PC-3 (cell line): ENCODE results near the gene DIAPH3. TPM values are rescaled to one million over a fixed set of nuclear protein-coding genes. Genes with fewer than 3 reads are reported as not detected.

Experiments
- ATAC-seq: fragments of 200-7000 bp; cut with Tn5 transposase; 2 replicates; pipeline ENCODE4 v1.9.1; 2020; ENCODE audit warnings: mild to moderate bottlenecking, moderate library complexity
- BruUV-seq: library from RNA; stranded (reverse); fragments of 400-500 nt; replicated peaks from 2 replicates; lab custom pipeline; 2021; lab: Mats Ljungman, UMichigan
- CTCF ChIA-PET: fragments of 300-600 bp; sonication (Branson Sonifier 250); formaldehyde crosslinking; loops from one replicate; lab custom pipeline; 2022; ENCODE audit warnings: antibody characterized with exemption; lab: Charles Lee
- POLR2A ChIA-PET: fragments of 300-600 bp; sonication (Branson Sonifier 250); formaldehyde crosslinking; loops from one replicate; lab custom pipeline; 2022; ENCODE audit warnings: antibody characterized with exemption; ENCODE audit not compliant: unreplicated experiment; lab: Charles Lee
- DNase-seq: peaks from one replicate; pipeline ENCODE4 v3.0.0-alpha.2; 2015
- H2AFZ ChIP-seq: fragments of 300-600 bp; sonication (generic); 2 replicates; pipeline ENCODE4 v1.6.0; 2016; ENCODE audit warnings: antibody characterized with exemption, low read length
- H3F3A ChIP-seq: fragments of 300-600 bp; sonication (generic); one replicate; pipeline ENCODE4 v1.6.0; 2017; ENCODE audit warnings: antibody characterized with exemption, low read length, control low read depth, mild to moderate bottlenecking; ENCODE audit not compliant: unreplicated experiment
- H3K27ac ChIP-seq: fragments of 300-600 bp; sonication (generic); 2 replicates; pipeline ENCODE4 v1.5.1; 2016; ENCODE audit warnings: mild to moderate bottlenecking, low read length
- H3K27me3 ChIP-seq: fragments of 300-600 bp; sonication (generic); 2 replicates; pipeline ENCODE4 v1.6.1; 2016; ENCODE audit warnings: low read length, mixed read lengths
- H3K36me3 ChIP-seq: fragments of 300-600 bp; sonication (generic); 2 replicates; pipeline ENCODE4 v1.6.1; 2016; ENCODE audit warnings: low read depth, mixed run types, low read length, mixed read lengths
- H3K4me1 ChIP-seq: fragments of 300-600 bp; sonication (generic); 2 replicates; pipeline ENCODE4 v1.5.1; 2016; ENCODE audit warnings: low read length; ENCODE audit not compliant: insufficient read depth
- H3K4me2 ChIP-seq: fragments of 300-600 bp; sonication (generic); 2 replicates; pipeline ENCODE4 v1.6.0; 2016; ENCODE audit warnings: low read length
- H3K4me3 ChIP-seq: fragments of 300-600 bp; sonication (generic); 2 replicates; pipeline ENCODE4 v1.5.1; 2016; ENCODE audit warnings: mild to moderate bottlenecking, low read length, mixed read lengths
- H3K79me2 ChIP-seq: fragments of 300-600 bp; sonication (generic); 2 replicates; pipeline ENCODE4 v1.6.1; 2017; ENCODE audit warnings: low read length, mixed read lengths
- H3K9ac ChIP-seq: fragments of 300-600 bp; sonication (generic); 2 replicates; pipeline ENCODE4 v1.6.0; 2016; ENCODE audit warnings: mild to moderate bottlenecking, low read length
- H3K9me2 ChIP-seq: fragments of 300-600 bp; sonication (generic); replicated peaks from 2 replicates; pipeline ENCODE4 v1.6.1; 2016; ENCODE audit warnings: mixed run types, low read length, mixed read lengths
- H3K9me3 ChIP-seq: fragments of 300-600 bp; sonication (generic); 2 replicates; pipeline ENCODE4 v1.6.1; 2016; ENCODE audit warnings: low read length, mixed read lengths
- H4K20me1 ChIP-seq: fragments of 300-600 bp; sonication (generic); 2 replicates; pipeline ENCODE4 v1.6.1; 2016; ENCODE audit warnings: low read length, mixed read lengths
- EZH2 ChIP-seq: fragments of 300-600 bp; sonication (generic); IDR thresholded peaks from one replicate; pipeline ENCODE4 v1.6.1; 2017; ENCODE audit warnings: antibody characterized with exemption, mild to moderate bottlenecking, low read length; ENCODE audit not compliant: unreplicated experiment
- EZH2phosphoT487 ChIP-seq: fragments of 300-600 bp; sonication (generic); IDR thresholded peaks from 2 replicates; pipeline ENCODE4 v1.6.1; 2018; ENCODE audit warnings: mild to moderate bottlenecking, antibody characterized with exemption, low read length, borderline replicate concordance
- intact Hi-C: fragments of 100-400 bp; cut with micrococcal nuclease; formaldehyde crosslinking; loops from 2 replicates; pipeline ENCODE4 v1.9.0; 2023
- total RNA-seq: library from RNA; depleted of rRNA; stranded (reverse); fragments of >200 nt; gene quantifications from 2 replicates; pipeline ENCODE4 v1.2.3, GENCODE V29; 2014
- TF ChIP-seq, protein P1 (sequence below): fragments of 300-600 bp; sonication (generic); conservative IDR thresholded peaks from 2 replicates; pipeline ENCODE4 v1.5.1; 2017; ENCODE audit warnings: antibody characterized with exemption, low read depth, mild to moderate bottlenecking, low read length

Gene DIAPH3
- total RNA-seq, 1 experiment from 2014 or later: 7.6 TPM

DNA sequence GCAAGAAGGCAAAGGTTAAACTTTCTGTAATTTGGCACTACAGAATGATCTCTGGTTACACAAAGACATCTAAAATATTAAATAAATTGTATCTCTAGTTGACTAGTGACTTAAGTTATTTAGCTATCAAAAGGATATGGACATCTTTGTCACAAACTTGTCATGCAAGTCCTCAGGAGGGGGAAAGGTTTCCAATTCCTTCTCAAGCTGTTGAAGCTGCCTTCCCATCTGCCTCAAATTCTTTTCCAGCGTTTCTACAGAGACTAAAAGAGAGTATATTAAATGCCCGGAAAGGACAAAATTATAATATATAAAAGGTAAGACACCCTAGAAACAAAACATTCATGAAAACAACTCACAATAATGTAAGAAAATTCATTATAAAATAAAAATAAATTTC lies 324.5 kb downstream of the DIAPH3 start:
- H3K79me2 ChIP-seq: no peaks in the 10 kb centered on the region
- no peak for TF ChIP-seq EZH2phosphoT487
- TF ChIP-seq, protein P1, sequence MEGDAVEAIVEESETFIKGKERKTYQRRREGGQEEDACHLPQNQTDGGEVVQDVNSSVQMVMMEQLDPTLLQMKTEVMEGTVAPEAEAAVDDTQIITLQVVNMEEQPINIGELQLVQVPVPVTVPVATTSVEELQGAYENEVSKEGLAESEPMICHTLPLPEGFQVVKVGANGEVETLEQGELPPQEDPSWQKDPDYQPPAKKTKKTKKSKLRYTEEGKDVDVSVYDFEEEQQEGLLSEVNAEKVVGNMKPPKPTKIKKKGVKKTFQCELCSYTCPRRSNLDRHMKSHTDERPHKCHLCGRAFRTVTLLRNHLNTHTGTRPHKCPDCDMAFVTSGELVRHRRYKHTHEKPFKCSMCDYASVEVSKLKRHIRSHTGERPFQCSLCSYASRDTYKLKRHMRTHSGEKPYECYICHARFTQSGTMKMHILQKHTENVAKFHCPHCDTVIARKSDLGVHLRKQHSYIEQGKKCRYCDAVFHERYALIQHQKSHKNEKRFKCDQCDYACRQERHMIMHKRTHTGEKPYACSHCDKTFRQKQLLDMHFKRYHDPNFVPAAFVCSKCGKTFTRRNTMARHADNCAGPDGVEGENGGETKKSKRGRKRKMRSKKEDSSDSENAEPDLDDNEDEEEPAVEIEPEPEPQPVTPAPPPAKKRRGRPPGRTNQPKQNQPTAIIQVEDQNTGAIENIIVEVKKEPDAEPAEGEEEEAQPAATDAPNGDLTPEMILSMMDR: no peak
- no peak for TF ChIP-seq EZH2
- DNase-seq: no peak
- H3K9me2 ChIP-seq: no peaks in the 10 kb centered on the region
- ATAC-seq: no peak
- H3K27me3 ChIP-seq: no peaks in the 10 kb centered on the region
- no TSS peak for BruUV-seq
- POLR2A ChIA-PET: no interaction called here
- no peaks in the 10 kb centered on the region for H3K9me3 ChIP-seq
- CTCF ChIA-PET: no interaction called here
- H4K20me1 ChIP-seq: no peaks in the 10 kb centered on the region
- H2AFZ ChIP-seq: no peak overlapping the region
- H3K9ac ChIP-seq: no peak overlapping the region
- no peak overlapping the region for H3K27ac ChIP-seq
- H3K4me3 ChIP-seq: no peak overlapping the region
- H3K4me1 ChIP-seq: peaks cover 15% of the 10 kb centered on the region
- H3K36me3 ChIP-seq: no peaks in the 10 kb centered on the region
- intact Hi-C loops: no loop called here
- no peak overlapping the region for H3K4me2 ChIP-seq
- no peaks in the 10 kb centered on the region for H3F3A ChIP-seq

- ChIA-PET POLR2A (interaction anchor here (0.8 kb wide), 1 partner anchor 13 kb away, joined by 4 read pairs; no protein-coding TSS in a partner anchor), CTCF (no interaction called here)
- BruUV-seq: no TSS peak
- no peaks in the 10 kb centered on the region for H3K9me2 ChIP-seq
- no peak overlapping the region for H2AFZ ChIP-seq
- H3K79me2 ChIP-seq: no peaks in the 10 kb centered on the region
- TF ChIP-seq EZH2phosphoT487: no peak
- peak; percentile 13 for DNase-seq
- H3K4me3 ChIP-seq: no peak overlapping the region
- no peaks in the 10 kb centered on the region for H4K20me1 ChIP-seq
- no peak overlapping the region for H3K9ac ChIP-seq
- no peak overlapping the region for H3K4me2 ChIP-seq
- H3K9me3 ChIP-seq: no peaks in the 10 kb centered on the region
- no peaks in the 10 kb centered on the region for H3F3A ChIP-seq
- intact Hi-C loops: no loop called here
- H3K27ac ChIP-seq: no peak overlapping the region
- no peaks in the 10 kb centered on the region for H3K36me3 ChIP-seq
- no peak for ATAC-seq
- no peaks in the 10 kb centered on the region; the same call in 1 of the 2 replicates for H3K4me1 ChIP-seq
- no peaks in the 10 kb centered on the region for H3K27me3 ChIP-seq
Observed at GRCh38 chr13:59837101-59837500, 326.6 kb downstream of the DIAPH3 start.

DNA sequence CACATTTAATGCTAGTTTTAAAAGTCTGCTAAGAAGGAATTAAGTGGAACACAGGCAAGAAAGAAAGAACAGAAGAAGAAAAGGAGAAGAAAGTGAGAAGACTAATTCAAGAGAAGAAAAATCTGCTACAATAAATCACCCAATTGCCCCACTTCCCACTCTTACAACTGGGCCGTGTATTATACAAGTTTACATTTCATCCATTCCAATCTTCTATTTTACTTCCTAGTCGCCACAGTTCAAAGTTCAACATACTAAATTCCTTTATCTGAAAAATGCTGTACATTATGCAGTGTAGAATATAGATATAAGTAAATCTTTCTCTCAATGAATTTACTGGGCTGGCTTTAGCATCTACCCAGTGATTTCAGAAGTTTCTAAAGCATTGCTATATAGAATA lies 328.2 kb downstream of the DIAPH3 start:
- Histone ChIP-seq H3K36me3 (no peaks in the 10 kb centered on the region), H3K4me3 (no peak overlapping the region), H3K79me2 (no peaks in the 10 kb centered on the region), H3K9ac (no peak overlapping the region), H3F3A (no peaks in the 10 kb centered on the region), H3K4me2 (no peak overlapping the region), H3K27ac (no peak overlapping the region), H3K9me2 (no peaks in the 10 kb centered on the region), H3K9me3 (no peaks in the 10 kb centered on the region), H3K4me1 (peaks cover under 1% of the 10 kb centered on the region; the same call in 1 of the 2 replicates), H3K27me3 (no peaks in the 10 kb centered on the region), H2AFZ (no peak overlapping the region), H4K20me1 (no peaks in the 10 kb centered on the region)
- ChIA-PET CTCF (no interaction called here), POLR2A (no interaction called here)
- no peak for DNase-seq
- no TSS peak for BruUV-seq
- TF ChIP-seq EZH2phosphoT487: no peak
- no peak for TF ChIP-seq EZH2
- TF ChIP-seq, protein P1: no peak
- intact Hi-C loops: no loop called here
- ATAC-seq: no peak
